Measurements from ENCODE around the gene CTRL. TPM values are rescaled to one million over a fixed set of nuclear protein-coding genes. Genes with fewer than 3 reads are reported as not detected.

CTRL gene
- total RNA-seq, 1 experiment from 2014 or later: 0.25 TPM

DNA sequence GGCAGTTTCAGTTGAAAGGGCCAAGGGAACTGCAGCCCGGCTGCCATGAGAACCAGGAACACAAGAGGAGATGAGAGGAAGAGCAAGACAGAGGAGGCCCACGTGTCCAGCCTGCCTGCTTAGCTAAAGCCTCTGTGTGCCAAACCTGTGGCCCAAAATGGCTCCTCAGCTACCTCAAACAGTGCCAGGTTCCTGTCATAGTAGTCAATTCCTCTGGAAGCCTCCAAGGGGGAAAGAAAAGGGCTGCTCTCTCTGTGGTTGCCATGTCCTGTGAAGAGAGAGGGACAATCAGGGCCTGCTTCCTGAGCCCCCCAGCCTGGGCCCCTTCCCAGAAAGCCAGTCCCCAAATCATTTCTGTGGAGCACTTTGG lies 31.6 kb upstream of the CTRL start:
- DNase-seq (ENCODE audit: low spot score): no peak

DNA sequence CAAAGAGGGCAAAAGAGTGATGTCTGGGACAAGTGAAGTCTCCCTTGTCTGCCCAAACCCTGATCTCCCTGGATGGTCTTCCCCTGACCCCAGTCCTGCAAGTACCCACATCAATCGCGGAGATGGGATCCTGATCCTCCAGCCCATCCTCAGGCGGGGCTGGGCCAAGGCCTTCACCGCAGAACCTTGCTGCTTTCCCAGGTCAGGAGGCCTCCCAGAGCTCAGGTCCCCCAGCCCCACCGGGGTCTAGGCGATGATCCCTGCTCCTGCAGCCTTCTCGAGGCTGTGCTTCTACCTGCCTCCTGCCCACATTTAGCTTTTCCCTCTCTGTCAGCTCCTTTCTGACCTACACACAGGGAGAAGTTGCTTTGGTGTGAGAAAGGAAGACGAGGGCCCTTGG lies 30.5 kb upstream of the CTRL start:
- DNase-seq (ENCODE audit: low spot score): no peak

DNA sequence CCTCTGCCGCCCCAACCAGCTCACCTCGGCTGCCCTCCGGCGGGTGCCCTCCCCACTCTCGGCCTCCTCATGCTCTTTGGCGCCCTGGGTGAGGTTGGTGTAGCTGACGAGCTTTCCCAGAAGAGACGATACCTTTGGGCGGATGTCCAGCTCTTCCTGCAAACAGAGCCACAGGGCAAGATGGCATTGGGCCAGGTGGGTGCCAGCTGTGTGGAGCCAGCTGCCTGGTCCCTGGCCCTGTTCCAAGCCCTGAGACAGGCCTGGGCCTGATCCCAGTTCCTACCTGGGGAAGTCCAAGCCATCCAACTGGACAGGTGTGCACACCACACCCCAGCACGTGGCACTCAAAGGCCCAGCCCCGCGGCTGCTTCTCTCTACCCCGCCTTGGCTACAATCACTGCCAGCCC lies 29.9 kb upstream of the CTRL start:
- DNase-seq (ENCODE audit: low spot score): no peak

DNA sequence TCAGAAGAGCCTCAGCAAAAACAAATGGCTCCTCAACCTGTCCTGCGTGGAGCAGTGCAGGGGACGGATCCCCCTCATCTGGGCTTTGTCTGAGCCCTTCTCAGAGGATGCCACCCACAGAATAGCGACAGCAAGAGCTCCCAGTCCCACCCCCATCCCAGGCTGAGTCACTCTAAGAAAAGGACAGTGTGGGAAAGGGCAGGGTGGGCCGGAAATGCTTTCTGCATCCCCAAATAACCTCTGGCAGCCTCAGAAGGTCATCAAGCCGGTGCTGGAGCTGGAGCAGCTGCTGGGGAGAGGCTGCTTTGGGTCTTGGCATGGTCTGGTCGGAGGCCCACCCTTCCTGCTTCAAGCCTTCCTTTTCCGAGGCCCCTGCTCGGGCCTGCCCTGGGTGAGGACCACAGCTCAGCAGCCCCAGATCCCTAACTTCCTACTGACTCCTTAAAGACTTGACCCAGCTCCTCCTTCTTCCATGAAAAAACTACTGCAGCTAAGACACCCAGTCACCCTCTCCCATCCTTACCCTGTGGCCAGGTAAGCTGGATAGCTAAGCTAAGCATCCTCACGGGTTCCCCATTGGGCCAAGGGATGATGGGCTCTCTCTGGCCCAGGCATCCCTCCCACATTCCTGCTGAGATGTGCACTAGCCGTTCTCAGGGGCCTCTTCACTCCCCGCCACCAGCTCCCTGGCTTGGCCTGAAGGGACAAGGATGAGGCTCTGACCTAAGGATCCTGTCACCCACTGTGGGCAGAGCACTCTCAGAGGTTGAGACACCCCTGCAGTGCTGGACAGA lies 28.1 kb upstream of the CTRL start:
- DNase-seq (ENCODE audit: low spot score): no peak

DNA sequence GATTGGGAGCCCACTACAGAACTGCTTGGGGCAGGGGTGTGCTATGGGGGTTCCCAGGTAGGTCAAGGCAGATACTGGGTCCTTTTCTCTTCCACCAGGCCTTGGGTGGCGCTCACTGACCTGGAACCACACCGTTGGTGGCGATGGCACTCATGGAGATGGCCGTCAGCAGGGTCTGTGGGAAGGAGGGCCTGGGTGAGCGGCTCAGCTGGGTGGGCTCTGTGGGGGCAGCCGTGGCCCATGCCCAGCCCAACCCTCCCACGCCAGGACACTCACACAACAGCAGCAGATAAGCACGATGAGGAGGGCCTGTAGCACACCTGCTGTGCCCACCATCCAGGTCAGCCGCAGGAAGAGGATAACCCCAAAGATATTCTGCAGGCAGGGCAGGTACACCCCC lies 26.0 kb upstream of the CTRL start:
- no peak for DNase-seq (ENCODE audit: low spot score)

DNA sequence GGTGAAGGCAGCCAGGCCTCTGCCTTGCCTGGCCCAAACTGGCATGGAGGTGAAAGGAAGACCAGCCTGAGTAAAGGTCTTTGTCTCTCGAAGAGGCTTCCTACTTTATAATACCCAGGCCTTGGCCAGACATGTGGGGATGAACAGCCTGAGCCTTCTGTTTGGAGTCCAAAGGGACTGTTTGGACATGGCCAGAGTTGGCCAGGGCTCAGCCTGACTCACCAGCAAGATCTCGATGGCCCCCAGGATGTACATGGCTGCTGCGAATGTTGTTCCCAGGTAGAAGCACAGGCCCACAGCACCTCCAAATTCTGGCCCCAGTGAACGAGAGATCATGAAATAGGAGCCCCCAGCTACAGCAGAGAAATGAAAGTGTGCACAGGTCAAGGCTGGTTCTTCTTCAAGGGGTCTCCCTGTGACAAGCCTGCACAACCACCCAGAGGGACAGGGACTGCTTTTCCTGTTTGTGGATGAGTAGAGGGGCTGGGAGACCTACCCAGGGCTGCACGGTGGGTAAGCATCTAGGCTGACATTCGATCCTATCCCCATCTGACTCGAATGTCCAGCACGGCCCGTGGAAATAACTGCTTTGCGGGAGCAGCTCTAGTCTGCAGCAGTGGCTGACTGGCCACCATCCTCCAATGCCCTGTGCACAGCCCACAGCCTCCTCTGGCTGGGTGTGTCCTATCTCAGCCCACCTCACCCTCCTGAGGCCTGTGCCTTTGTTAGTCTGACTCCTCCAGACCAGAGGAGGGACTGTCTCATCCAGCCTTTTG lies 22.9 kb upstream of the CTRL start:
- DNase-seq (ENCODE audit: low spot score): no peak

DNA sequence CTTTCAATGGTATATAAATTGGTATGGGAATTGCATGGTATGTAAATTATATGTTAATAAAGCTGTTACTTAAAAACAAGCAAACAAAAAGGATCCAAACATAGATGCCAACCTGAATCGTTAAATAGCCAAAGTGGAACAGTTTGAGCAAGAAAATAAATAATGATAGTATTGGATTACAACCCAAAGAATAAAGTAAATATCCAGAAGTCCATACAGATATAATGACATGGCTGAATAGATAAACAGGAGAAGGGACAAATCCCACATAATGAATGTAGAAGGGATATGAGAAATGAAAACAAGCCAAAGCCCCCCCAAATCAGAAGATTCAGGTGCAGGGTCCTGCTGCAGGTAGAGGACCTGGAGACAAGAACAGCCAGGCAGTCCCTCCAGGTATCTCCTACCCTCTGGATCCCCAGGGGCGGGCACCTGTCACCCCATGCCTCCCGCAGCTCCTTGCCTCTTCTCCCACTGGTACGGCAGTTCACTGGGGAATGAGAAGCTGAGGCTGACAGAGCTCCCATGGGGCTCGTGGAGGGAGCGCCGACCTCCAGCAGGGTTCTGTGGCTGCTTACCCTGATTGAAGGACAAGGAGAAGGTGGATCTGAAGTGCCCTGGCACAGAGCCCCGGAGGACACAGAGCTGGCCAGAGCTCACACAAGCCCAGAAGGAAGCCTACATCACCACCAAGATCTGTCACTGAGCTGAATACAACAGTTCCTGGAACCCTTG lies 22.1 kb upstream of the CTRL start:
- DNase-seq (ENCODE audit: low spot score): no peak

DNA sequence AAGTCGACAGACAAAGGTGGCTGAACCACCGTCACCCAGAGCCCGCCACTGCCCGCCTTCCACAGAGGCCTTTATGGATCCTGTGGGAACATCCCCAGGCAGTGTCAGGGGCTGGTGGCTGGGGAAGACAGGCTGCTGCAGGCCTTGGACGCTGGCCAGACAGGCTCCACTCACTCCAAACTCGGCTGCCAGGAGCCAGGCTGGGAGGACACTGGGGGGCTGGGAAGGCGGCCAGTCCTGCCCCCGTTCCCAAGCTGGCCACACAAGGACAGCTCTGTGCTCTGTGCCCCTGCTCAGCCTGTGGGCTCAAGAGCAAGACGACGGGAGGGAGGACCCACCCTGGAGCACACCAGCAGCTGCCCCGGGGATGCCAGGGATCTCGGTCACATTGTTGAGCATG lies 19.8 kb upstream of the CTRL start:
- no peak for DNase-seq (ENCODE audit: low spot score)

DNA sequence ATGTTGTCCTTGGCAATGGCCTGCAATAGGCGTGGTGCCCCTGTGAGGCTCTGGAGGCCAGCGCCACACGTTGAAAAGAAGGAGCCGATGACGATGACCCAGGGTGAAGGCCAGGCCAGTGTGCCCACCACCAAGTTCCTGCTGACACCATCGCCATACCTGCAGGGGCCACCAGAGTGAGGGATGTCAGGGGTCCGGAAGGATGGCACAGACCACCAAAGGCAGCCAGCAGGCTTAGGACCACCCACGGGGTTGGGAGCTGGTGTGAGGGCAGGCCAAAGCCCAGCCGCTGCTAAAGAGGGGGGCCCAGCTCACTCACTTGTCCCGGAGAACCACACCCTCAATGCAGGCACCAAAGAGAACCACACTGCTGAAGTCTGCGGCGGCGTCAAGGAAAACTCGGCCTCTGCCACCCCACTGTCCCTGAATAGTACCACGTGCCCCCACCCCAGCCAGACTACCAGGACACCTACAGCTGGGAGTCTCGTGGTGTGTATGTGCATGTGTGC lies 18.7 kb upstream of the CTRL start:
- DNase-seq (ENCODE audit: low spot score): no peak

DNA sequence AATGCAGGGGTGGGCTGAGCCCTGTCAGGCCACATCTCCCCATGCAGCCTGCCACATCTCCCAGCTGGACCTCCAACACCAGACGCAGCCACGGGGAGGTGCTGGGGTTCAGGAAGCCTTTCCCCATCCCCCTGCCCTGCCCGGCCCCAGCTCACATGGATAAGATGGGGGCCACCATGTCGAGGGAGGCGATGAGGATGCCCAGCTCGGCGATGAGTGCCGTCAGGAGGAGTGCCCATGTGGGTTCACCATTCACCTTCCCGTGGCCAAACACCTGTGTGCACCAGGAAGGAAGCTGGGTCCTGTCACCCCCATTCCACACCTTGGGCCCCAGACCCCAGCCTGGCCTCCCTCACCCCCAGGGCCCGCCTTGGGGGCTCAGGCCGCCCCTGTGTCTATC lies 18.0 kb upstream of the CTRL start:
- DNase-seq (ENCODE audit: low spot score): no peak

DNA sequence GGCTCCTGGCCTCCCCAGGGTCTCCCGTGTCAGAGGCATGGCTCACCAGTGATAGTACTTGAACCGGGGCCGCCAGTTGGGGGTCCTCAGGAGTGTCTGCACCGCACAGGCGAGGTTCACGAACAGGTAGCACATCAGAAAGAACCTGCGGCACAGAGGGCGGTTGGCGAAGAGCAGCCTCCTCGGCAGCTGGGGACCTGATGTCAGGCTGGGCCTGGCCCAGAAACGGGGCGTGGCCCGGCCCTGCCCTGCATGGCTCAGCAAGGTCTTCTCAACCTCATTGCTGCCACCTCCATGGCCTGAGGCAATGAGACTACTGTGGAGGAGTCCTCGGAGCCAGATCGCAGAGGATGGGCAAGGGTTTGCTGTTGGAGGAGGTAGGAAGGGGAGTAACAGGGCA lies 16.4 kb upstream of the CTRL start:
- no peak for DNase-seq (ENCODE audit: low spot score)

DNA sequence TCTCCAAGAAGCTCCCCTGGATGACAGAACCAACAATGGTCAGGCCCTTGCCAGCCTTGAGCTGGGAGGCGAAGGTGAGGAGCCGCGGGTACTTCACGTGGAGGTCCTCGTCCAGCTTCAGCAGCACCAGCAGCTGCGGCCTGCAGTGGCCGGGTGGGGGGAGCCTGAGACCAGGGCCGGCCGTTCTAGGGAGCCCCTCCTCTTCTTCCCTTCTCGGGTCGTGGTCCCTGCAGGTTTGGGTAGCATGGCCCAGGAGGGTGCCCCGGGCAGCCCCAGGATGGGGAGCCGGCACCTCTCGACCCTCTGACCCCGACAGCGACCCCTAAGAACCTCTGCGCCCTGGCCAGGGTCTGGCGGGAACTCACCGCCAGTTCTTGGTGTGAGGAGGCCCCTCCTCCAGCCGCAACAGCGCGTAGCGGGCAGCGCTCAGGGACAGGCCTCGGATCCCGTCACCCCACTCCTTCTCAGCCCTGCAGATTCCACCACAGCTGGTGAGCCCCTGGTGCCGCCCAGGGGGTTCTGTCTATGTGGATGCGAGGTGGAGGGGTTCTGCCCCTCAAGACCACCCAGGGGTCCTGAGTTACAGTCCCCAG lies 15.4 kb upstream of the CTRL start:
- no peak for DNase-seq (ENCODE audit: low spot score)

DNA sequence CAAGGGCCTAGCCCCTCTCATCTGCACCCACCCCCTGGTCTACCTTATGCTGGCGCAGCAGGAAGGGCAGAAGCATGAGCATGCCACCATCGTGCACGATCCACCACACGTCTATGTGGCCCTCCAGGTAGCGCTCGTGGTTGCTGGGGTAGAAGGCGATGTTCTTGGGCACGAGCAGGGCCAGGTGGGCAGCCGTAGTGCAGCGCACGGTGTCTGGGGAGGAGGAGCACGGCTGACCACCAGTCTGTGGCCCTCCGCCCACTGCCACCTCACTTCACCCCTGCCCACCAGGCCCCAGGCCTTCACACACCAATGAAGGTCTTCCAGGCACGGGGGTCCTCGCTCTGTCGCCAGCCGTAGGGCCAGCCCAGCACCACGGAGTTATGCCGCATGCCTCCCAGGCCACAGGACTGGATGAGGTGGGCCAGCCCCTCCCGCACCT lies 14.5 kb upstream of the CTRL start:
- DNase-seq (ENCODE audit: low spot score): no peak

DNA sequence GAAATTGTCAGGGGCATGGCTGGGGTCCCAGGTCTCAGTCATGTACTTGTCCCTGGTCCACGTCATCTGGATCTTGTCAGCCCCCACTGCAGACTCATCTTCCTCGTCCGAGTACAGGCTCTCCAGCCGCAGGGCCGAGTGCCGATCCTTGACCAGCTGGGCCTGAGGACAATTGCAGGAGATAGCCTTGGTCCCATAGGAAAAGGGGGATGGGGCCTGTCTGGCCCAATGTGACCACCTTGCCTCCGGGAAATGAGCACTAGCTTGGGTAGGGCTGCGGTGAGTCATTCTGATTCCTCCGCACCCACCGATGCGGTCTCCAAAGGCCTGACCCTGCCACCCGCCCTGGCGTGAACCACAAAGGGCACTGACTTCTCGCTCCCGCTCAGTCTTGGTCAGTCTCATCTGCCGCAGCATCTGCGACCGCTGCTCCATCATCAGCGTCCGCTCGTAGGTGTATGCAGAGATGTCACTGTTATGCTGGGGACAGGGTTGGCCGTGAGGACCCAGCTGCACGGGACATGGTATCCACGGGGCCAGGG lies 13.8 kb upstream of the CTRL start:
- DNase-seq (ENCODE audit: low spot score): no peak

DNA sequence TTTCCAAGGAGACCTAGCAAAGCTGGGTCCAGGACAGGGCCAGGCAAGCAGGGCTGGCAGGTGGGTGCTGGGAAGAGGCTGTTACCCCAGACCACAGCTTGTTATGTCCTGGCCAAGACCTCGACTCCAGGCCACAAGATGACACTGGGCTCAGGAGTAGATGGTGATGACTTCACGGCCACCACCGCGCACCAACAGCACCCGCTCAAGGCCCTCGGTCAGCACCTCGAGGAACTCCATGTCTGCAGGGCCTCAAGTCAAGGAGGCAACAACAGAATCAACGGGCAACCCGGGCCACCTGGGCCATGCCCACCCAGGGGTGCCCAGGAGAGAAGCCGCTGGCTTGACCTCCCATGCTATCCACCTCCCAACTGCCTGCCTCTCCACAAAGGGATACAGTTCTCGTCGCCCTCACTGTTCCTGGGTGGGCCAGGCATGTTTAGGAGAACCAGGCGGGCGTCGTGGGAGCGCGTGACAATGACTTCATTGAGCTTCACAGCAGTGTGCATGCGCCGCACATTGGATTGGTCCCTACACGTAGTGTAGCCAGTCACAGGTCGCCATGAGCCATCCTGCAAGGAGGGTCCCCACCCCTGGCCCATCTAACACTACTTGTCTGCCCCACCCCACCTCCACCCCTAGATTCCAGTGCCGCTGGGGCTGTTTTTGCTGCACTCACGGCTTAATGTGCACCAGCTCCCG lies 13.2 kb upstream of the CTRL start:
- DNase-seq (ENCODE audit: low spot score): no peak

DNA sequence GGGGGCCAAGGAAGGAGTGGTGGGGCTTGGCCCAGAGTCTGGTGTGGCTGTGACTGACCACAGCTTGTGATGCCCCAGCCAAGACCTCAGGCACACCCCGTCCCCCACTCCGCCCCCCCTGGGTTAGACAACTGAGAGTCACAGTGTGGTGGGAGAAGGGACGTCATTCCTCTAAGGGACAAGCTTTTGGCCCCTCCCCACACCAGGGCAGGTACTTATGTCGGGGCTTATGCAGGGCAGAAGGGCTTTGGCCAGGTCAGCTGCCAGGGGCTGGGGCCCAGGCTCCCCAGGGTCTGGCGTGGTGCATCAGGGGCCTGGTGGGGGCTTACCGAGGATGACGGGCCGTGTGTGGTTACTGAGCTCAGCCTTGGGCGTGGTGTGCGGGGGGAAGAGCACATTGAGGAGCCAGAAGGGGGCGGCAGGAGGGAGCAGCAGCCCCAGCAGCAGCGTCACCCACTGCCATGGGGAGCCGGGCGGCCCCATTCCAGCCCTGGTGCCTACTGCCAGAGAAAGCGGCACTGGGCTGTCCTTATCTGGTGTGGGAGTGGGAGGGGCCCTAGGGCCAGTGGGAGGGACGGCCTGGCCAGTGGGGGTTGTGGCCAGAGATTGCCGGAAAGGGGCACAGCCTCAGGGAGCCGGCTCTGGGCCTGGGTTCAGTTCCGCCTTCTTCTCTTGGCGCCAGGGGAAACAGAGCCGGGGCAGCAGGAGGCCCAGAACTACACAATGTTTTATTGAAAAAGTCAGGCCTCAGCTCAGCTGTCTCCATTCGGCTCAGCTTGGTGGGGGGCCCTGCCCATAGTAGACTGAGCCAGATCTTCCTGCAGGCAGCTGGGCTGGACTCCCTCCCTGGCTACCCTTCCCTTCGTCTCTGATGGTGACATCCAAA lies 12.2 kb upstream of the CTRL start, which contains the start of gene LCAT:
TSS of gene LCAT (minus strand) at position 502 of the 886 bp plus-strand sequence. CDS start at position 483, 19 bp downstream.
- no peak for DNase-seq (ENCODE audit: low spot score)

DNA sequence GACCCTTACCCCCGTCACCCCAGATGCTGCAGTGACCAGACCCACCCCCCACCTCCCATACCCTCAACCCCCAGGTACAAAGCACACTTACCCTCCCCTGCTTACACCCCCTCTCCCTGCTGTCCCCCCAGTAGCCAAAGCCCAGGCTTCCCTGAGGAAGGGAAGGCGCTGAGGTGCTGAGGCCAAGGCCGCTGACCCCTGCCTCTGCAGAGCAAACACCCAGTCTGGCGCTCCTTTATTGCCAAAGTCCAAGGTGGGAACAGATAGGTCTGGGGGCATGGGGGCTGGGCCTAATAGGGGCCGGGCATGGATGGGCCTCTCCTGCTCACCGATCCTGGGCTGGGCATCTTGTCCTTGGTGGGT lies 11.6 kb upstream of the CTRL start:
- DNase-seq (ENCODE audit: low spot score): no peak

DNA sequence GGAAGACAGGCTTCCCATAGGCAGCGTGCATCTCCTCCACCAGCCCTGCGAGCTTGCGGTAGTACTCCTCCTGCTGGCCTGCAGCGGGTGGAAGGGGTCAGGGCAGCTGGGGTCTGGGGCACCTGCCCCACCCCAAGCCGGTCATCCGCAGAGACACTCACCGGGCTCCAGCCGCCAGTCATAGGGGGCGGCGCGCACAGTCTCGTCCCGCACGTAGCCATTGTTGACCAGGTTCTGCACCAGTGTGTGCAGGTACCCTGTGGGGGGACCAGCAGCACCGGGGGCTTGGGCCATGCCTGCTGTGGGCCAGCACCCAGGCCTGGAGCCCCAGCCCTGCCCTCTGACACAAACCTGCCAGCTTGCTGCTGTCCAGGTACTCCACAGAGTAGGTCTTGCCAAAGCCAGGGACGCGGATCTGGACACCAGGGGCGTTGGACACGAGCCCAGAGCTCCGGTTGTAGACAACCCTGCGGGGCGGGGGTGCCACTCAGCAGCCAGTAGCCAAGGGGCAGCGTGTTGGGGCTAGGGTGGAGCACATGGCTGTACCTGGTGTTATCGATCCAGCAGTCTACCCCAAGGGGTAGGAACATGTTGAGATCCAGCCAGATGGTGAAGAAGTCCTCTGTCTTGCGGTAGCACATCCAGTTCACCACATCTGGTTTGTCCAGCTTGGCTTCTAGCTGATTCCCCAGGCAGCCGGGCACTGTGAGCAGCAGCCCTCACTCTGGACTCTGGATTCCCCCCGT lies 11.0 kb upstream of the CTRL start:
- no peak for DNase-seq (ENCODE audit: low spot score)

DNA sequence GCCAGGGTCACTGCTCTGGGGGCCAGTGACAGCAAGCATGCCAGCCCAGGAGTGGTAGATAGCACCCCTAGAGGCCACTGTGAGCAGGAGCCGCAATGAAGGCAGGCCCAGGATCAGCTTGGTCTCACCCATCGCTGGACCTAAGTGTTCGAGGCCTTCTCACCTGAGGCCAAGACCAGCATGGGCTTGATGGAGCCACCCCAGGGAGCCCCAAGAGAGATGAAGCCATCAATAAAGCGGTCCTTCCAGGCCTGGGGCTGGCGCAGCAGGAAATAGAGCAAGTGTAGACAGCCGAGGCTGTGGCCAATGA lies 10.5 kb upstream of the CTRL start:
- no peak for DNase-seq (ENCODE audit: low spot score)

Measured in H4 (cell line).